Measurements from ENCODE around the gene DCST2. TPM values are rescaled to one million over a fixed set of nuclear protein-coding genes. Genes with fewer than 3 reads are reported as not detected.

DCST2 gene
- total and polyA plus RNA-seq, 9 of the 15 experiments (the other 6 are each of a cell fraction or from before 2014, with no cell fraction given), result 0.09 to 0.49 (median 0.11) TPM; not detected in 3

GRCh38 chr1:155044812-155045657 lies 11.5 kb upstream of the DCST2 start:
- H3K4me3 ChIP-seq, result no peak overlapping the region
- TF ChIP-seq, protein P1, sequence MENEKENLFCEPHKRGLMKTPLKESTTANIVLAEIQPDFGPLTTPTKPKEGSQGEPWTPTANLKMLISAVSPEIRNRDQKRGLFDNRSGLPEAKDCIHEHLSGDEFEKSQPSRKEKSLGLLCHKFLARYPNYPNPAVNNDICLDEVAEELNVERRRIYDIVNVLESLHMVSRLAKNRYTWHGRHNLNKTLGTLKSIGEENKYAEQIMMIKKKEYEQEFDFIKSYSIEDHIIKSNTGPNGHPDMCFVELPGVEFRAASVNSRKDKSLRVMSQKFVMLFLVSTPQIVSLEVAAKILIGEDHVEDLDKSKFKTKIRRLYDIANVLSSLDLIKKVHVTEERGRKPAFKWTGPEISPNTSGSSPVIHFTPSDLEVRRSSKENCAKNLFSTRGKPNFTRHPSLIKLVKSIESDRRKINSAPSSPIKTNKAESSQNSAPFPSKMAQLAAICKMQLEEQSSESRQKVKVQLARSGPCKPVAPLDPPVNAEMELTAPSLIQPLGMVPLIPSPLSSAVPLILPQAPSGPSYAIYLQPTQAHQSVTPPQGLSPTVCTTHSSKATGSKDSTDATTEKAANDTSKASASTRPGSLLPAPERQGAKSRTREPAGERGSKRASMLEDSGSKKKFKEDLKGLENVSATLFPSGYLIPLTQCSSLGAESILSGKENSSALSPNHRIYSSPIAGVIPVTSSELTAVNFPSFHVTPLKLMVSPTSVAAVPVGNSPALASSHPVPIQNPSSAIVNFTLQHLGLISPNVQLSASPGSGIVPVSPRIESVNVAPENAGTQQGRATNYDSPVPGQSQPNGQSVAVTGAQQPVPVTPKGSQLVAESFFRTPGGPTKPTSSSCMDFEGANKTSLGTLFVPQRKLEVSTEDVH (IDR thresholded peaks at IDR 0.05; ENCODE audit: low read depth, partially characterized antibody), result no peak
- no peak for TF ChIP-seq TAF1 (IDR thresholded peaks at IDR 0.05; ENCODE audit: control insufficient read depth, extremely low read depth, insufficient read depth, low read length, severe bottlenecking)
- 0 out of 4 replicates have a peak, but pooled peaks of 1 of the 2 experiments have one; percentile 33 for TF ChIP-seq MAZ (CRISPR knock-in tag; conservative IDR thresholded peaks at IDR 0.05 in 1 of 2, IDR thresholded peaks at IDR 0.05 in 1 of 2)
- TF ChIP-seq RAD21 (CRISPR knock-in tag; conservative IDR thresholded peaks at IDR 0.05 in 1 of 2, IDR thresholded peaks at IDR 0.05 in 1 of 2), result peak; percentile 74 to 84
- TF ChIP-seq ATF7 (IDR thresholded peaks at IDR 0.05), result peak; percentile 88
- TF ChIP-seq CSDE1 (IDR thresholded peaks at IDR 0.05), result no peak
- TF ChIP-seq CC2D1A (IDR thresholded peaks at IDR 0.05), result no peak
- no peak for TF ChIP-seq NR4A1 (CRISPR knock-in tag; IDR thresholded peaks at IDR 0.05)
- no peak for TF ChIP-seq NR4A1 (tag; IDR thresholded peaks at IDR 0.05)
- TF ChIP-seq TEAD1 (CRISPR knock-in tag; IDR thresholded peaks at IDR 0.05), result no peak
- TF ChIP-seq MTA2 (IDR thresholded peaks at IDR 0.05; ENCODE audit: low read depth), result no peak
- TF ChIP-seq NR2C2 (CRISPR knock-in tag; IDR thresholded peaks at IDR 0.05), result no peak
- 0 out of 2 replicates have a peak, but pooled peaks have one; percentile 39 for TF ChIP-seq NR2C2 (tag; IDR thresholded peaks at IDR 0.05)
- no peak for TF ChIP-seq FOXK2 (conservative IDR thresholded peaks at IDR 0.05 in 1 of 2, IDR thresholded peaks at IDR 0.05 in 1 of 2; ENCODE audit: low read depth in 2 of 2)
- no peak for TF ChIP-seq MBD1 (CRISPR knock-in tag; IDR thresholded peaks at IDR 0.05)
- no peak for TF ChIP-seq CAMTA2 (CRISPR knock-in tag; conservative IDR thresholded peaks at IDR 0.05)
- TF ChIP-seq XRCC5 (IDR thresholded peaks at IDR 0.05; ENCODE audit: low read depth, low read length), result peak; percentile 78; the same call in 1 of the 2 replicates

More at GRCh38 chr1:155044812-155045657, 11.5 kb upstream of the DCST2 start:
- no peaks in the 10 kb centered on the region for H3K79me2 ChIP-seq (ENCODE audit: control insufficient read depth, insufficient read depth, low read length)
- H3K27ac ChIP-seq (ENCODE audit: extremely low read depth, low read depth, low read length), result no peak overlapping the region
- H3K4me1 ChIP-seq (replicated peaks in 1 of 2; ENCODE audit: control insufficient read depth in 2 of 2, insufficient read depth in 2 of 2, low read length in 2 of 2), result peaks cover 17 to 32% of the 10 kb centered on the region in 2 experiments
- ChIA-PET POLR2A (interaction anchor here (0.6 to 2.1 kb wide), 5 partner anchors 25 to 74 kb away, joined by 3 to 5 read pairs (median 3); partner anchors contain the start of gene SHC1), CTCF (ENCODE audit: low intra/inter-chr PET ratio) (interaction anchor here (0.8 to 3.1 kb wide), 3 partner anchors 17 to 83 kb away, joined by 6 to 19 read pairs (median 8); partner anchors contain the start of gene PYGO2)
- peak; percentile 93 for ATAC-seq
- peak; percentile 90 for FAIRE-seq
- no peak overlapping the region for H3K4me2 ChIP-seq (ENCODE audit: insufficient read depth, low read length)
- H2AFZ ChIP-seq (ENCODE audit: low read depth, low read length), result no peak overlapping the region
- in situ Hi-C loops (cut with MboI), result no loop called here
- intact Hi-C loops (cut with micrococcal nuclease), result loop anchor here (1.0 to 5.0 kb wide), 3 partner anchors 16 to 43 kb away; partner anchors contain the start of gene ZBTB7B
- H3K9me3 ChIP-seq (replicated peaks; ENCODE audit: control insufficient read depth, insufficient read depth, low read depth, low read length), result no peaks in the 10 kb centered on the region
- H3K9me1 ChIP-seq (ENCODE audit: control insufficient read depth, insufficient read depth, low read length), result peaks cover 4% of the 10 kb centered on the region
- H4K20me1 ChIP-seq (replicated peaks; ENCODE audit: control insufficient read depth, insufficient read depth, low read length), result peaks cover 6% of the 10 kb centered on the region; the same call in 1 of the 2 replicates
- peak overlapping the region in 1 of 2 experiments; percentile 59; a peak in 1 of 4 replicates for H3K9ac ChIP-seq (ENCODE audit: insufficient read depth in 1 of 2, low read depth in 2 of 2, low read length in 2 of 2)
- peak; percentile 65 to 81 (median 69) for DNase-seq (ENCODE audit: extremely low read depth in 1 of 4, low spot score in 3 of 4)
- no peaks in the 10 kb centered on the region; a peak in 1 of 5 replicates for H3K27me3 ChIP-seq (ENCODE audit: control insufficient read depth in 2 of 2, insufficient read depth in 2 of 2, low read length in 2 of 2)
- no peaks in the 10 kb centered on the region for H3K36me3 ChIP-seq (ENCODE audit: control insufficient read depth, insufficient read depth, low read length)
- 33% methylated on average over 5 of the region's 7 CpGs for WGBS (ENCODE audit: insufficient coverage, low coverage, missing lambda C conversion rate)
- no TSS peak for BruUV-seq (replicated peaks)

Measured in K562 (cell line).